Lower leg skin (tissue), 4 donors: ENCODE measurements around the gene SERTM2. TPM values are rescaled to one million over a fixed set of nuclear protein-coding genes. Genes with fewer than 3 reads are reported as not detected.

Experiments
- DNase-seq, 2 donors: peaks; one replicate each; pipeline ENCODE4 v3.0.0-alpha.2; 2019; ENCODE audit warnings: low spot score in 2 of 2
- H3K4me3 ChIP-seq: fragments of 200-600 bp; sonication (generic); 2 replicates; pipeline ENCODE4 v1.5.1; 2017; ENCODE audit warnings: mild to moderate bottlenecking, low read depth; ENCODE audit not compliant: poor library complexity, severe bottlenecking
- CTCF ChIP-seq, 3 donors: fragments of 450-650 bp; IDR thresholded peaks; one replicate each; pipeline ENCODE4 v1.5.1; 2016; ENCODE audit warnings: antibody characterized with exemption in 3 of 3, mild to moderate bottlenecking in 3 of 3, moderate library complexity in 2 of 3
- POLR2A ChIP-seq, 2 donors: fragments of 450-650 bp; IDR thresholded peaks; one replicate each; pipeline ENCODE4 v1.6.1; 2016 to 2017; ENCODE audit warnings: antibody characterized with exemption in 2 of 2, mild to moderate bottlenecking in 1 of 2, moderate library complexity in 1 of 2
- WGBS, 2 donors: methylation state at CpG; one replicate each; pipeline ENCODE4 v1.1.5; 2018; 5-methylcytosine and 5-hydroxymethylcytosine counted together
- intact Hi-C: fragments of 100-400 bp; cut with DNase I; formaldehyde crosslinking; loops from one replicate; pipeline ENCODE4 v1.15.0; 2023; ENCODE audit warnings: low total_unique reads
- total RNA-seq, 4 donors: library from RNA; depleted of rRNA; stranded (reverse); fragments of >200 nt; gene quantifications; one replicate each; pipeline ENCODE4 v1.1.0, GENCODE V29; 2016

Gene SERTM2
- under 1 TPM in 3 of 4 donors, not detected in 1; 0.06 to 0.20 (median 0.15) TPM for total RNA-seq

- DNase-seq, result no peak
- 2 to 8% methylated on average over 3 of the region's 3 CpGs for WGBS, 2 donors
- TF ChIP-seq POLR2A (IDR thresholded peaks at IDR 0.05) (no peak), CTCF (IDR thresholded peaks at IDR 0.05) (no peak)
Observed at GRCh38 chrX:111511477-111511876, at the start of gene SERTM2. TSS of gene SERTM2 (plus strand) at chrX:111511645. CDS start at chrX:111518858, 7,213 bp downstream.

GRCh38 chrX:111465669-111466068, 45.8 kb upstream of the SERTM2 start:
- TF ChIP-seq CTCF (IDR thresholded peaks at IDR 0.05), result no peak
- no peak for TF ChIP-seq POLR2A (IDR thresholded peaks at IDR 0.05)
- H3K4me3 ChIP-seq, result no peak overlapping the region
- WGBS, 2 donors, result 42 to 64% methylated on average over 1 of the region's 1 CpG
- no peak for DNase-seq
- intact Hi-C loops, result no loop called here

More at GRCh38 chrX:111511477-111511876, at the start of gene SERTM2:
- intact Hi-C loops, result no loop called here
- H3K4me3 ChIP-seq, result no peak within 1 kb of the TSS

- TF ChIP-seq POLR2A (IDR thresholded peaks at IDR 0.05), result no peak
- TF ChIP-seq CTCF (IDR thresholded peaks at IDR 0.05), result no peak
- WGBS, 2 donors, result 0 to 19% methylated on average over 1 of the region's 1 CpG
- intact Hi-C loops, result no loop called here
- peak; percentile 13 to 83 for DNase-seq
- H3K4me3 ChIP-seq, result no peak overlapping the region
Observed at GRCh38 chrX:111467896-111468295, 43.5 kb upstream of the SERTM2 start.

GRCh38 chrX:111470681-111471403, 40.6 kb upstream of the SERTM2 start:
- 82% methylated on average over 2 of the region's 2 CpGs; no CpG with 5 or more reads in 1 of the 2 donors for WGBS, 2 donors
- DNase-seq, result no peak
- no peak for TF ChIP-seq POLR2A (IDR thresholded peaks at IDR 0.05)
- TF ChIP-seq CTCF (IDR thresholded peaks at IDR 0.05), result no peak
- no peak overlapping the region for H3K4me3 ChIP-seq
- intact Hi-C loops, result no loop called here

- TF ChIP-seq POLR2A (IDR thresholded peaks at IDR 0.05) (no peak), CTCF (IDR thresholded peaks at IDR 0.05) (no peak)
- DNase-seq, result no peak
- no peak overlapping the region for H3K4me3 ChIP-seq
- intact Hi-C loops, result no loop called here
Observed at GRCh38 chrX:111481896-111482295, 29.5 kb upstream of the SERTM2 start.

- TF ChIP-seq CTCF (IDR thresholded peaks at IDR 0.05) (no peak), POLR2A (IDR thresholded peaks at IDR 0.05) (no peak)
- intact Hi-C loops, result no loop called here
- no peak overlapping the region for H3K4me3 ChIP-seq
- 9 to 30% methylated on average over 2 of the region's 2 CpGs for WGBS, 2 donors
- DNase-seq, result no peak
Observed at GRCh38 chrX:111483135-111483534, 28.3 kb upstream of the SERTM2 start.
